Erythroblast (primary cell): ENCODE measurements around the gene COMT.

ENCODE experiments used
- GATA1 ChIP-seq: IDR thresholded peaks from 2 replicates; pipeline ENCODE4 v1.6.1; 2011; ENCODE audit warnings: low read depth, mild to moderate bottlenecking, control low read depth, low read length, moderate library complexity
- POLR2A ChIP-seq: IDR thresholded peaks from 2 replicates; pipeline ENCODE4 v1.6.1; 2011; ENCODE audit warnings: mild to moderate bottlenecking, low read length

DNA sequence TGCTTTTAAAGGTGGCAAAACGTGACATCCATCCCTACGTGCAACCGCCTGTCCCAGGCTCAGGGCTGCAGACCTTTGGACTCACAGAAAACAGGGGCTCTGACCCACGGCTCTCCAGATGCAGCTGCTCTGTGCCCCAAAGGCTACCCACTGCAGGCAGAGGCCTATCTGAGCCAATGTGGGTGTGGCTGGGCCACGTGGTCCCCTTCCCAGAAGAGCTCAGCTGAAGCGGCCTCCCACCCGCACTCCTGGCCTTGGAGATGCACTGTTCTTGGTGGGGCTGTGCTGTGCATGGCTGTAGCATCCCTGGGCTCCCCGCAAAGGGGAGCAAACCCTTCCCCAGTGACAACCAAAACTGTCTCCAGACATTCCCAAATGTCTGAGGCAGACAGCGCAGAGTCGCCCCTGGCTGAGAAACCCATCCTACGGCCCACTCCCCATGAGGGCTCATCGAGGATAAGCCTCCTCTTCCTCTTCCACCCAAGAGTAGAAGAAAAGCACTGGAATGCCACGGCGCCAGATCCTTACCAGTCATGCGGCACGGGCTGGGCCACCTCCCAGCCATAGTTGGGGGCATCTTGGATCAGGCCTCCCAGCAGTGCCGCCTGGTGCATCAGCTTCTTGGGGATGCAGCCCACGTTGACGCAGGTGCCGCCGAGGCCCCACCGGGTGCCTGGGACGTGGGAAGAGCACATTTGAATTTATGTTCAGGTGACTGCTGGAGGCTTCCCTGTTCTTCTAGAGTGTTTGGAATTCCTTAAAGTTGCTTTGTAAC, 23.1 kb upstream of the COMT start:
- no peak for TF ChIP-seq POLR2A
- TF ChIP-seq GATA1 = no peak
